Measurements from ENCODE around the gene RYR1.
A peak's percentile ranks its signal among the peaks of the same experiment; 100 is the strongest.

RYR1 gene

DNA sequence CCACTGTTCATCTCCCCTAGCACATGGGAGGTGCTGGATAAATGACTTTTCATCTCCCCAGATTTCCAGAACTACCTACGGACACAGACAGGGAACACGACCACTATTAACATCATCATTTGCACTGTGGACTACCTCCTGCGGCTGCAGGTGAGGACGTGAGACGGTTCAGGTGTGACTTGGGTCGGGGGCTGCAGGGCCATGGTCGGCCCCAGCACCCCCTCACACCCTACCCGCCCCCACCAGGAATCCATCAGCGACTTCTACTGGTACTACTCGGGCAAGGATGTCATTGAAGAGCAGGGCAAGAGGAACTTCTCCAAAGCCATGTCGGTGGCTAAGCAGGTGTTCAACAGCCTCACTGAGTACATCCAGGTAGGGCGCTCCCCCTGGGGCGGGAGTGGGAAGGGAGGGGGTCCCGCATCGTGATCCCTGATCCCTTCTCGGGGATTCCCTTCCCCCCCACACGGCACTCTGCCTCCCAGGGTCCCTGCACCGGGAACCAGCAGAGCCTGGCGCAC, 109.9 kb downstream of the RYR1 start:
- peaks cover 12% of the 10 kb centered on the region for H3K4me1 ChIP-seq (ENCODE audit: insufficient read depth, low read length, poor library complexity, severe bottlenecking)
- TF ChIP-seq EZH2phosphoT487 (IDR thresholded peaks at IDR 0.05; ENCODE audit: borderline replicate concordance) (no peak), CTCF (conservative IDR thresholded peaks at IDR 0.05; ENCODE audit: low read length) (no peak)
- H3K9me2 ChIP-seq (replicated peaks; ENCODE audit: low read depth, low read length) = no peaks in the 10 kb centered on the region
- H3K9ac ChIP-seq (ENCODE audit: low read depth, low read length, poor library complexity, severe bottlenecking) = no peak overlapping the region
- no peaks in the 10 kb centered on the region for H3K36me3 ChIP-seq (ENCODE audit: insufficient read depth, low read length)
- no peaks in the 10 kb centered on the region for H3F3A ChIP-seq (ENCODE audit: low read depth)
- no peaks in the 10 kb centered on the region for H3K27me3 ChIP-seq (ENCODE audit: insufficient read depth, low read length, poor library complexity, severe bottlenecking)
- H3K4me3 ChIP-seq (ENCODE audit: low read length, poor library complexity, severe bottlenecking) = no peak overlapping the region
- H3K4me2 ChIP-seq (ENCODE audit: low read depth, low read length, poor library complexity, severe bottlenecking) = no peak overlapping the region
- H3K9me3 ChIP-seq (ENCODE audit: insufficient read depth, low read depth, low read length) = no peaks in the 10 kb centered on the region
- H3K79me2 ChIP-seq (ENCODE audit: insufficient read depth, low read length) = no peaks in the 10 kb centered on the region
- H2AFZ ChIP-seq (ENCODE audit: low read length) = no peak overlapping the region
- H4K20me1 ChIP-seq (ENCODE audit: insufficient read depth, low read length, poor library complexity, severe bottlenecking) = no peaks in the 10 kb centered on the region

DNA sequence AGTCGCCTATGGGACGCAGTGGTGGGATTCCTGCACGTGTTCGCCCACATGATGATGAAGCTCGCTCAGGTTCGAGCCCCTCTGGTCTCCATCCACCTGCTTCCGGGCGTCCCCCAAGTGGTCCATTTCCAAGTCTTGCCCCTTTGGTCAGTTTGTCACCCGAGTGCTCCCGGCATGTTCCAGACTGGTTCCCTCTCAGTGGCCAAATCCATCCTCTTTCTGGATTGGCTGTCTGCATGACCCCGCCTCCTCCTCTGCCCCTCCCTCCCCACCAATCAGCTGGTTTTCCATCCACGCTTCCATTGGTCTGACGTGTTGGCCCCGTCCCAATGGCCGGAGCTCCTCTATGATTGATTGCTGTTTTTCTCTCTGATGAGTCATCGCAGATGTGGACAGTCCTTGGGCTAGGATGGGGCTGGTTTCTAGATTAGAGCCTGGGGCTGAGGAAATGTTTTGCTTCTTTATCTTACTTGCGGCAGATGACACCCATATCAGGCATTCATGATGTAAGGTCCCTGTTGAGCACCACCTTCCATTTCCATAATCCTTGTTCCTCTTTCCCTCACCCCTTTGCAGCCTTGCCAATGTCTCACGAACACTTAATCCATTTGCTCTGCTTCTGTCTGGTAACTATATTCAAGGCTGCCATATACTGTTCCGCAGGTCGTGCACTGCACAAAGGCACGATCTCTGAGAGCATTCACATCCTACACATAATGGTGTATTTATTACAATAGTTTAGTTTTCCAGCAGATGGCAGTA, 110.5 kb downstream of the RYR1 start:
- H3K79me2 ChIP-seq (ENCODE audit: insufficient read depth, low read length) = no peaks in the 10 kb centered on the region
- no peak overlapping the region for H3K9ac ChIP-seq (ENCODE audit: low read depth, low read length, poor library complexity, severe bottlenecking)
- no peaks in the 10 kb centered on the region for H3K27me3 ChIP-seq (ENCODE audit: insufficient read depth, low read length, poor library complexity, severe bottlenecking)
- peak overlapping the region; percentile 30 for H3K4me2 ChIP-seq (ENCODE audit: low read depth, low read length, poor library complexity, severe bottlenecking)
- TF ChIP-seq CTCF (conservative IDR thresholded peaks at IDR 0.05; ENCODE audit: low read length) (no peak), EZH2phosphoT487 (IDR thresholded peaks at IDR 0.05; ENCODE audit: borderline replicate concordance) (no peak)
- H2AFZ ChIP-seq (ENCODE audit: low read length) = no peak overlapping the region; the same call in none of the 2 replicates
- H3K36me3 ChIP-seq (ENCODE audit: insufficient read depth, low read length) = no peaks in the 10 kb centered on the region
- H4K20me1 ChIP-seq (ENCODE audit: insufficient read depth, low read length, poor library complexity, severe bottlenecking) = no peaks in the 10 kb centered on the region
- H3K9me2 ChIP-seq (replicated peaks; ENCODE audit: low read depth, low read length) = no peaks in the 10 kb centered on the region
- H3K4me1 ChIP-seq (ENCODE audit: insufficient read depth, low read length, poor library complexity, severe bottlenecking) = peaks cover 6% of the 10 kb centered on the region
- H3K4me3 ChIP-seq (ENCODE audit: low read length, poor library complexity, severe bottlenecking) = no peak overlapping the region
- no peaks in the 10 kb centered on the region for H3K9me3 ChIP-seq (ENCODE audit: insufficient read depth, low read depth, low read length)
- no peaks in the 10 kb centered on the region for H3F3A ChIP-seq (ENCODE audit: low read depth)

DNA sequence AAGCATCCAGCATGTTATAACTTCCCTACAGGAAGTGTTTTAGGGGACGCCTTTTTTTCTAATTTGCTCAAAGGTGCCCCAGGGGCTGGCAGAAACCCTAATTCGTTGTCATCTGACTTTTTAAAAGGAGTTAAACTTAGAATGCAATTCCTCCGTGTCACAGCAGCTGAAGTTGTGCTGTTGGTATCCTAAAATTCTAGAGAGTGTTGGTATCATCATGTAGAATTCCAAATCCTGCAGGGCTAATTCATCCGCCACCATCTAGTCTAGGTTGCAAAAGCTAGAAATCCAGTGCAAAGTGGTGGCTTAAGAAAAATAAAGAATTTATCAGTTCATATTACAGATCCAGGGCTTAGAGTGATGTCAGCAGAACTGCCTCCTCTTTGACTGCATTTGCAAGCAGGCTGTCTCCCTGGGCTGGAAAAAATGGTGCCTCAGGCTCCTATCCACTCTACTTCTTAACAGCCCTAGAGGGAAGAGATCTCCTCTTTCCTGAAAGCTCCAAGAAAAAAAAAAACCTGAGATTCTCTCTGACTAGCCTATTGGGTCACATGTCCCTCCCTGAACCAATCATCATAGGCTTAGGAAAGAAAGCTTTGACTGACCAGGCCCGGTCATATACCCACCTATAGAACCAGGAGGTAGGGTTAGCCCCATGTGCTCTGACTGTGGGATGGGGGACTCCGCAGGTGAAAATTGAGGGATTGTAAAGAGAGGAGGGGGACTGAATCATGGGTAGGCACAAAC, 111.3 kb downstream of the RYR1 start:
- Histone ChIP-seq H3K9ac (ENCODE audit: low read depth, low read length, poor library complexity, severe bottlenecking) (no peak overlapping the region), H3K4me3 (ENCODE audit: low read length, poor library complexity, severe bottlenecking) (no peak overlapping the region), H3K4me1 (ENCODE audit: insufficient read depth, low read length, poor library complexity, severe bottlenecking) (peaks cover 5% of the 10 kb centered on the region)

More for the DNA sequence above, 111.3 kb downstream of the RYR1 start:
- H3K4me2 ChIP-seq (ENCODE audit: low read depth, low read length, poor library complexity, severe bottlenecking) = peak overlapping the region; percentile 30
- H2AFZ ChIP-seq (ENCODE audit: low read length) = peak overlapping the region; percentile 90
- H3F3A ChIP-seq (ENCODE audit: low read depth) = no peaks in the 10 kb centered on the region
- H3K79me2 ChIP-seq (ENCODE audit: insufficient read depth, low read length) = no peaks in the 10 kb centered on the region
- H3K36me3 ChIP-seq (ENCODE audit: insufficient read depth, low read length) = no peaks in the 10 kb centered on the region
- no peak for TF ChIP-seq EZH2phosphoT487 (IDR thresholded peaks at IDR 0.05; ENCODE audit: borderline replicate concordance)
- peak; percentile 76 for TF ChIP-seq CTCF (conservative IDR thresholded peaks at IDR 0.05; ENCODE audit: low read length)
- H3K9me2 ChIP-seq (replicated peaks; ENCODE audit: low read depth, low read length) = no peaks in the 10 kb centered on the region
- no peaks in the 10 kb centered on the region for H3K9me3 ChIP-seq (ENCODE audit: insufficient read depth, low read depth, low read length)
- H4K20me1 ChIP-seq (ENCODE audit: insufficient read depth, low read length, poor library complexity, severe bottlenecking) = no peaks in the 10 kb centered on the region
- no peaks in the 10 kb centered on the region for H3K27me3 ChIP-seq (ENCODE audit: insufficient read depth, low read length, poor library complexity, severe bottlenecking)

Measured in Loucy (cell line).